ENCODE data around the gene SERPINF2. TPM values are rescaled to one million over a fixed set of nuclear protein-coding genes. Genes with fewer than 3 reads are reported as not detected.
"Not testable (repeated sequence)": the region's sequence is repeated elsewhere in the genome, so short reads cannot be mapped to it uniquely, and the experiment has no call there.

Gene SERPINF2
- total RNA-seq, 2 donors from 2014 or later = 30.4 to 56.1 TPM

GRCh38 chr17:1792495-1793446 is 50.1 kb downstream of the SERPINF2 start:
- intact Hi-C loops (cut with DNase I) = no loop called here
- TF ChIP-seq CTCF (IDR thresholded peaks at IDR 0.05) (no peak), POLR2AphosphoS5 (IDR thresholded peaks at IDR 0.05) (no peak), POLR2A (IDR thresholded peaks at IDR 0.05) (no peak)
- H3K27ac ChIP-seq = peak overlapping the region in 1 of 2 donors; percentile 20
- no peaks in the 10 kb centered on the region for H3K9me3 ChIP-seq
- H3K36me3 ChIP-seq = no peaks in the 10 kb centered on the region
- no peak overlapping the region for H3K4me3 ChIP-seq
- DNase-seq (ENCODE audit: low spot score) = no peak
- no peaks in the 10 kb centered on the region for H3K4me1 ChIP-seq (replicated peaks)
- WGBS = 65% methylated on average over 23 of the region's 23 CpGs
- H3K27me3 ChIP-seq (replicated peaks; ENCODE audit: insufficient read depth) = no peaks in the 10 kb centered on the region

- no peaks in the 10 kb centered on the region for H3K4me1 ChIP-seq (replicated peaks)
- H3K4me3 ChIP-seq = no peak overlapping the region
- no peaks in the 10 kb centered on the region for H3K36me3 ChIP-seq
- intact Hi-C loops (cut with DNase I) = no loop called here
- H3K9me3 ChIP-seq = no peaks in the 10 kb centered on the region
- peak overlapping the region in 1 of 2 donors; percentile 33 for H3K27ac ChIP-seq
- no peak for TF ChIP-seq CTCF (IDR thresholded peaks at IDR 0.05)
- TF ChIP-seq POLR2AphosphoS5 (IDR thresholded peaks at IDR 0.05) = no peak
- TF ChIP-seq POLR2A (IDR thresholded peaks at IDR 0.05) = no peak
- 48% methylated on average over 1 of the region's 1 CpG for WGBS
- H3K27me3 ChIP-seq (replicated peaks; ENCODE audit: insufficient read depth) = no peaks in the 10 kb centered on the region
- peak; percentile 46 for DNase-seq (ENCODE audit: low spot score)
Observed at GRCh38 chr17:1793447-1793806, 50.8 kb downstream of the SERPINF2 start.

- Histone ChIP-seq H3K4me3 (no peak overlapping the region), H3K4me1 (replicated peaks) (no peaks in the 10 kb centered on the region), H3K27ac (peak overlapping the region in 1 of 2 donors; percentile 51), H3K36me3 (peaks cover 0 to 9% of the 10 kb centered on the region in 2 donors), H3K27me3 (replicated peaks; ENCODE audit: insufficient read depth) (no peaks in the 10 kb centered on the region), H3K9me3 (no peaks in the 10 kb centered on the region)
- intact Hi-C loops (cut with DNase I) = no loop called here
- 10% methylated on average over 1 of the region's 1 CpG for WGBS
- TF ChIP-seq CTCF (IDR thresholded peaks at IDR 0.05) (no peak), POLR2AphosphoS5 (IDR thresholded peaks at IDR 0.05) (peak; percentile 71), POLR2A (IDR thresholded peaks at IDR 0.05) (no peak)
- no peak for DNase-seq (ENCODE audit: low spot score)
Observed at GRCh38 chr17:1796800-1797199, 54.1 kb downstream of the SERPINF2 start.

- no peak for TF ChIP-seq POLR2A (IDR thresholded peaks at IDR 0.05)
- TF ChIP-seq POLR2AphosphoS5 (IDR thresholded peaks at IDR 0.05) = no peak
- TF ChIP-seq CTCF (IDR thresholded peaks at IDR 0.05) = no peak
- H3K9me3 ChIP-seq = no peaks in the 10 kb centered on the region
Observed at GRCh38 chr17:1797323-1797722, 54.7 kb downstream of the SERPINF2 start.

GRCh38 chr17:1797846-1798245 is 55.2 kb downstream of the SERPINF2 start:
- H3K4me3 ChIP-seq; H3K9me3 ChIP-seq; H3K27me3 ChIP-seq (replicated peaks; ENCODE audit: insufficient read depth); H3K4me1 ChIP-seq (replicated peaks); intact Hi-C loops (cut with DNase I); H3K27ac ChIP-seq; DNase-seq (ENCODE audit: low spot score); H3K36me3 ChIP-seq: not testable (repeated sequence)
- 90% methylated on average over 8 of the region's 8 CpGs for WGBS

More at GRCh38 chr17:1797323-1797722, 54.7 kb downstream of the SERPINF2 start:
- H3K4me1 ChIP-seq (replicated peaks) = no peaks in the 10 kb centered on the region
- H3K4me3 ChIP-seq = no peak overlapping the region
- H3K27me3 ChIP-seq (replicated peaks; ENCODE audit: insufficient read depth) = no peaks in the 10 kb centered on the region
- 46% methylated on average over 3 of the region's 3 CpGs for WGBS
- intact Hi-C loops (cut with DNase I) = no loop called here
- peaks cover 0 to 9% of the 10 kb centered on the region in 2 donors for H3K36me3 ChIP-seq
- DNase-seq (ENCODE audit: low spot score) = no peak
- H3K27ac ChIP-seq = no peak overlapping the region
